H1 (cell line): ENCODE measurements around the gene KBTBD2. TPM values are rescaled to one million over a fixed set of nuclear protein-coding genes. Genes with fewer than 3 reads are reported as not detected.

Experiments used
- EGR1 ChIP-seq: IDR thresholded peaks from 2 replicates; pipeline ENCODE4 v1.6.1; 2011; ENCODE audit warnings: low read depth, low read length, borderline replicate concordance
- KDM1A ChIP-seq: fragments of 200-600, 300-600 bp; sonication (generic); IDR thresholded peaks from 2 replicates; pipeline ENCODE4 v1.7.1; 2016; ENCODE audit warnings: mild to moderate bottlenecking, low read length, borderline replicate concordance
- MAFK ChIP-seq: IDR thresholded peaks from 2 replicates; pipeline ENCODE4 v1.6.1; 2012; ENCODE audit warnings: low read depth, mild to moderate bottlenecking, improper control_type of control experiment, low read length
- POU5F1 ChIP-seq: IDR thresholded peaks from 2 replicates; pipeline ENCODE4 v1.6.1; 2011; ENCODE audit warnings: low read depth, mild to moderate bottlenecking, low read length, moderate library complexity
- SIX5 ChIP-seq: IDR thresholded peaks from 2 replicates; pipeline ENCODE4 v1.6.1; 2011; ENCODE audit warnings: mild to moderate bottlenecking, low read depth, low read length
- polyA plus RNA-seq, 7 experiments: library from polyadenylated mRNA; depleted of rRNA in 3 of 7; stranded (reverse) in 5 of 7; unstranded in 2 of 7; fragments of >200 nt in 5 of 7; fragments of 200-250 nt in 2 of 7; gene quantifications; 1 replicate in 5 of 7; 2 replicates in 1 of 7; 4 replicates in 1 of 7; pipeline versions ENCODE4 v1.2.1 to v1.2.3, GENCODE V29; 2011 to 2013; ENCODE audit warnings: missing spikeins in 2 of 7, mixed read lengths in 2 of 7
- total RNA-seq: library from RNA; stranded (reverse); fragmentation: NEBNext Ultra II Directional; extraction: Animal tissue kit (Norgen Biotek cat#: 25700); gene quantifications from 2 replicates; pipeline ENCODE4 v1.2.1, GENCODE V29; 2021
- TF ChIP-seq, protein P1 (sequence below): IDR thresholded peaks from 2 replicates; pipeline ENCODE4 v1.6.1; 2011; ENCODE audit warnings: low read depth, mild to moderate bottlenecking, low read length; ENCODE audit not compliant: insufficient read depth

Gene KBTBD2
- total and polyA plus RNA-seq, 2 of the 8 experiments (the other 6 are each of a cell fraction or from before 2014, with no cell fraction given): 13.1 to 25.7 TPM

DNA sequence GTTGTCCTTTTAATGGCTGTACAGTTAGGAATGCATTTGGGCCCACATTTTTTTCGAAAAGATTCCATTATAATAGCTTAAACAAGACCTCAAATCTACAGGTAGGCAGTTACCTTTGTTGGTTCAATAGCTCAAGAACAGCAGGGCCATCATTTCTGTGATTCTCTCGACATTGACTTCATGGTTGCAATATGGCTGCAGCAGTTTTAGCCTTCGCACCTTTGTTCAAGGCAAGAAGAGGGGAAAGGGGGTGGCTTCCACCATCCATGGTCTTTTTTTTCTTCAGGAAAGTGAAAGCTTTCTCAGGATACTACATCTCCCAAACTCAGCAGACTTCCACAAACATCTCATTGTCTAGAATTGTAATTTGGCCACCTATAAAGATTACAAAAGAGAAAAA, 2.2 kb upstream of the KBTBD2 start (continued):
- no peak for TF ChIP-seq KDM1A
- no peak for TF ChIP-seq EGR1
- TF ChIP-seq SIX5: no peak
- TF ChIP-seq, protein P1, sequence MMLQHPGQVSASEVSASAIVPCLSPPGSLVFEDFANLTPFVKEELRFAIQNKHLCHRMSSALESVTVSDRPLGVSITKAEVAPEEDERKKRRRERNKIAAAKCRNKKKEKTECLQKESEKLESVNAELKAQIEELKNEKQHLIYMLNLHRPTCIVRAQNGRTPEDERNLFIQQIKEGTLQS: no peak
- no peak for TF ChIP-seq MAFK
- no peak for TF ChIP-seq POU5F1
